Vagina (tissue), 2 donors: ENCODE results near the gene KLK2.

Experiments
- CTCF ChIP-seq, 3 experiments: fragments of 450-650 bp in 2 of 3; fragments of 200-600 bp in 1 of 3; sonication (generic) in 1 of 3; IDR thresholded peaks; one replicate each; pipeline ENCODE4 v1.5.1; 2017 to 2019; ENCODE audit warnings: antibody characterized with exemption in 3 of 3, mild to moderate bottlenecking in 2 of 3, moderate library complexity in 2 of 3
- POLR2A ChIP-seq, 2 donors: fragments of 450-650 bp; IDR thresholded peaks; one replicate each; pipeline ENCODE4 v1.6.1; 2017; ENCODE audit warnings: antibody characterized with exemption in 2 of 2, mild to moderate bottlenecking in 2 of 2, moderate library complexity in 2 of 2

- TF ChIP-seq CTCF (IDR thresholded peaks at IDR 0.05) (no peak), POLR2A (IDR thresholded peaks at IDR 0.05) (no peak)
Measured at GRCh38 chr19:50909240-50910070, 36.2 kb downstream of the KLK2 start.
